WTC11 (cell line): ENCODE results near the gene FEN1. TPM values are rescaled to one million over a fixed set of nuclear protein-coding genes. Genes with fewer than 3 reads are reported as not detected.
A peak's percentile ranks its signal among the peaks of the same experiment; 100 is the strongest.

ENCODE experiments used
- ATAC-seq: fragments of 200-7000 bp; cut with Tn5 transposase; 2 replicates; pipeline ENCODE4 v1.10.0; 2021; ENCODE audit warnings: mild to moderate bottlenecking, moderate library complexity
- CTCF ChIA-PET: fragments of 300-600 bp; sonication (Branson Sonifier 250); formaldehyde crosslinking; loops from one replicate; lab custom pipeline; 2021; ENCODE audit warnings: antibody characterized with exemption; lab: Charles Lee
- POLR2A ChIA-PET: fragments of 350-600 bp; sonication (Branson Sonifier 250); formaldehyde crosslinking; loops from one replicate; lab custom pipeline; 2021; ENCODE audit warnings: antibody characterized with exemption; lab: Charles Lee
- DNase-seq: peaks from one replicate; pipeline ENCODE4 v3.0.0; 2021; ENCODE audit warnings: low spot score
- H3K27ac Mint-ChIP-seq: 2 replicates; pipeline ENCODE4 v1.8.0; 2021; ENCODE audit warnings: mixed read lengths
- H3K27me3 Mint-ChIP-seq: 2 replicates; pipeline ENCODE4 v1.8.0; 2021; ENCODE audit warnings: low read depth, mild to moderate bottlenecking, moderate library complexity, mixed read lengths
- H3K36me3 Mint-ChIP-seq: 2 replicates; pipeline ENCODE4 v1.8.0; 2021; ENCODE audit warnings: mixed read lengths
- H3K4me1 Mint-ChIP-seq: 2 replicates; pipeline ENCODE4 v1.8.0; 2022; ENCODE audit warnings: mixed read lengths
- H3K4me3 Mint-ChIP-seq: 2 replicates; pipeline ENCODE4 v1.8.0; 2021; ENCODE audit warnings: mild to moderate bottlenecking, moderate library complexity, mixed read lengths
- H3K9me3 Mint-ChIP-seq: 2 replicates; pipeline ENCODE4 v1.8.0; 2021; ENCODE audit warnings: mixed read lengths
- ATF1 ChIP-seq: sonication (generic); formaldehyde crosslinking; IDR thresholded peaks from 2 replicates; pipeline ENCODE4 v1.8.1; 2023; ENCODE audit warnings: mild to moderate bottlenecking, moderate library complexity, missing genetic modification reagents
- GRHL2 ChIP-seq: fragments of 250-450 bp; sonication (Bioruptor Pico); IDR thresholded peaks from 2 replicates; pipeline ENCODE4 v1.8.0; 2022; ENCODE audit warnings: mild to moderate bottlenecking, moderate library complexity; ENCODE audit not compliant: insufficient replicate concordance, severe bottlenecking
- GTF2I ChIP-seq: fragments of 250-450 bp; sonication (Bioruptor Pico); conservative IDR thresholded peaks from 2 replicates; pipeline ENCODE4 v1.4.0; 2021; ENCODE audit warnings: mild to moderate bottlenecking
- MAX ChIP-seq: sonication (generic); formaldehyde crosslinking; IDR thresholded peaks from 2 replicates; pipeline ENCODE4 v1.8.0; 2022; ENCODE audit warnings: mild to moderate bottlenecking, missing genetic modification reagents
- MYBL2 ChIP-seq: sonication (generic); formaldehyde crosslinking; IDR thresholded peaks from 2 replicates; pipeline ENCODE4 v1.8.1; 2023; ENCODE audit warnings: mild to moderate bottlenecking, moderate library complexity, missing genetic modification reagents
- NFATC4 ChIP-seq: fragments of 250-450 bp; sonication (Bioruptor Pico); IDR thresholded peaks from 2 replicates; pipeline ENCODE4 v1.9.0; 2021; ENCODE audit warnings: mild to moderate bottlenecking
- NFE2L1 ChIP-seq: sonication (generic); formaldehyde crosslinking; IDR thresholded peaks from 2 replicates; pipeline ENCODE4 v1.8.1; 2023; ENCODE audit warnings: missing genetic modification reagents
- PREB ChIP-seq: sonication (generic); formaldehyde crosslinking; IDR thresholded peaks from 2 replicates; pipeline ENCODE4 v1.8.1; 2022; ENCODE audit warnings: mild to moderate bottlenecking, missing genetic modification reagents, moderate library complexity, borderline replicate concordance
- PRRX2 ChIP-seq: fragments of 250-450 bp; sonication (Bioruptor Pico); IDR thresholded peaks from 2 replicates; pipeline ENCODE4 v1.8.0; 2021; ENCODE audit warnings: mild to moderate bottlenecking
- SMAD4 ChIP-seq: sonication (generic); formaldehyde crosslinking; IDR thresholded peaks from 2 replicates; pipeline ENCODE4 v1.8.0; 2022; ENCODE audit warnings: mild to moderate bottlenecking, missing genetic modification reagents
- TEAD1 ChIP-seq: sonication (generic); formaldehyde crosslinking; IDR thresholded peaks from 2 replicates; pipeline ENCODE4 v1.8.0; 2022; ENCODE audit warnings: mild to moderate bottlenecking, missing genetic modification reagents
- TEAD4 ChIP-seq: sonication (generic); formaldehyde crosslinking; IDR thresholded peaks from 2 replicates; pipeline ENCODE4 v1.8.0; 2022; ENCODE audit warnings: mild to moderate bottlenecking, missing genetic modification reagents
- ZNF121 ChIP-seq: sonication (generic); formaldehyde crosslinking; IDR thresholded peaks from 2 replicates; pipeline ENCODE4 v1.8.0; 2023; ENCODE audit warnings: missing genetic modification reagents
- ZNF138 ChIP-seq: sonication (generic); formaldehyde crosslinking; conservative IDR thresholded peaks from 2 replicates; pipeline ENCODE4 v1.8.1; 2022; ENCODE audit warnings: mild to moderate bottlenecking, moderate library complexity, missing genetic modification reagents
- ZNF263 ChIP-seq: sonication (generic); formaldehyde crosslinking; IDR thresholded peaks from 2 replicates; pipeline ENCODE4 v1.8.1; 2022; ENCODE audit warnings: low read depth, mild to moderate bottlenecking, moderate library complexity, missing genetic modification reagents
- ZNF423 ChIP-seq: fragments of 250-450 bp; sonication (Bioruptor Pico); IDR thresholded peaks from 2 replicates; pipeline ENCODE4 v2.1.2; 2022; ENCODE audit warnings: mild to moderate bottlenecking, moderate library complexity
- total RNA-seq: library from RNA; stranded (reverse); gene quantifications from 3 replicates; pipeline ENCODE4 v1.2.3, GENCODE V29; 2021
- TF ChIP-seq, protein P1 (sequence below): sonication (generic); formaldehyde crosslinking; IDR thresholded peaks from 2 replicates; pipeline ENCODE4 v1.8.1; 2023; ENCODE audit warnings: mild to moderate bottlenecking, missing genetic modification reagents, moderate library complexity
- TF ChIP-seq, protein P2 (sequence below): sonication (generic); formaldehyde crosslinking; IDR thresholded peaks from 2 replicates; pipeline ENCODE4 v1.8.0; 2022; ENCODE audit warnings: mild to moderate bottlenecking, missing genetic modification reagents
- TF ChIP-seq, protein P3 (sequence below): fragments of 250-450 bp; sonication (Bioruptor Pico); IDR thresholded peaks from 2 replicates; pipeline ENCODE4 v1.8.0; 2021; ENCODE audit warnings: mild to moderate bottlenecking

The FEN1 gene
- total RNA-seq, 1 experiment from 2014 or later, result 96.3 TPM

DNA sequence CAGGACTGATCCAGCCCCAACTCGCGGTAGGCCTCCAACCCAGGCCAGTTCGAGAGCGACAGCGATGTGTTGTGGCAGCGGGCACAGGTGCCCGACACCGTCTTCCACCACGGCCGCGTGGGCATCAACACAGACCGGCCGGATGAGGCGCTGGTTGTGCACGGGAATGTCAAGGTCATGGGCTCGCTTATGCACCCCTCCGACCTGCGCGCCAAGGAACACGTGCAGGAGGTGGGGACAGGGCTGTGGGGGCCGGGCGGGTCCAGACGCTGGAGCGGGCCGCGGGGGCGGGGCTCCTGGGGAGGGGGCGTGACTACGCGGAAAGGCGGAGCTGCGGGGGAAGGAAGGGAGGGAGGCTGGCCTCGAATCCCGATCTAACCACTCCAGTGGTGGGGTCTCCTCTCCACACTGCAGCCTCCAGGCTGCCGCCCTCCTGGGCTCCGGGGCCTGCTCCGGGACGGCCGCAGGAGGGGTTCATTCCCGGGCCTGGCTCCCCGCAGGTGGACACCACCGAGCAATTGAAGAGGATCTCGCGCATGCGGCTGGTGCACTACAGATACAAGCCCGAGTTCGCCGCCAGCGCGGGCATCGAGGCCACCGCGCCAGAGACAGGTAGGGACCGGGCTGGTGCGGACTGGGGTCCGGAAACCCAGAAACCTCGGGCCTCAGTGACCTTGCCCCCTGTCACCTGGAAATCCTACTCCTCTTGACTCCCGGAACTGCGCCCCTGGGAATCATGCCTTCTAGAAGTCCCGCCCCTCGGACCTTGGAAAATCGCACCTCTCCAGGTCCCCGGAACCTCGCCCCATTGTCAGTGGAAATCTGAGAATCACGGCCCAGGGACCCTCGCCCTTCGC lies 15.2 kb upstream of the FEN1 start:
- DNase-seq (peak; percentile 83), ATAC-seq (peak; percentile 71)
- no peaks in the 10 kb centered on the region for H3K9me3 Mint-ChIP-seq
- no peak for TF ChIP-seq NFATC4 (CRISPR knock-in tag)
- TF ChIP-seq, protein P1, sequence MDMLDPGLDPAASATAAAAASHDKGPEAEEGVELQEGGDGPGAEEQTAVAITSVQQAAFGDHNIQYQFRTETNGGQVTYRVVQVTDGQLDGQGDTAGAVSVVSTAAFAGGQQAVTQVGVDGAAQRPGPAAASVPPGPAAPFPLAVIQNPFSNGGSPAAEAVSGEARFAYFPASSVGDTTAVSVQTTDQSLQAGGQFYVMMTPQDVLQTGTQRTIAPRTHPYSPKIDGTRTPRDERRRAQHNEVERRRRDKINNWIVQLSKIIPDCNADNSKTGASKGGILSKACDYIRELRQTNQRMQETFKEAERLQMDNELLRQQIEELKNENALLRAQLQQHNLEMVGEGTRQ, result peak; percentile 41; the same call in 1 of the 2 replicates
- 0 out of 2 replicates have a peak, but pooled peaks have one; percentile 1 for TF ChIP-seq ZNF138 (CRISPR knock-in tag)
- TF ChIP-seq NFE2L1 (CRISPR knock-in tag), result no peak
- peak; percentile 59; the same call in 1 of the 2 replicates for TF ChIP-seq MAX (CRISPR knock-in tag)
- no peak for TF ChIP-seq MYBL2 (CRISPR knock-in tag)
- TF ChIP-seq, protein P2, sequence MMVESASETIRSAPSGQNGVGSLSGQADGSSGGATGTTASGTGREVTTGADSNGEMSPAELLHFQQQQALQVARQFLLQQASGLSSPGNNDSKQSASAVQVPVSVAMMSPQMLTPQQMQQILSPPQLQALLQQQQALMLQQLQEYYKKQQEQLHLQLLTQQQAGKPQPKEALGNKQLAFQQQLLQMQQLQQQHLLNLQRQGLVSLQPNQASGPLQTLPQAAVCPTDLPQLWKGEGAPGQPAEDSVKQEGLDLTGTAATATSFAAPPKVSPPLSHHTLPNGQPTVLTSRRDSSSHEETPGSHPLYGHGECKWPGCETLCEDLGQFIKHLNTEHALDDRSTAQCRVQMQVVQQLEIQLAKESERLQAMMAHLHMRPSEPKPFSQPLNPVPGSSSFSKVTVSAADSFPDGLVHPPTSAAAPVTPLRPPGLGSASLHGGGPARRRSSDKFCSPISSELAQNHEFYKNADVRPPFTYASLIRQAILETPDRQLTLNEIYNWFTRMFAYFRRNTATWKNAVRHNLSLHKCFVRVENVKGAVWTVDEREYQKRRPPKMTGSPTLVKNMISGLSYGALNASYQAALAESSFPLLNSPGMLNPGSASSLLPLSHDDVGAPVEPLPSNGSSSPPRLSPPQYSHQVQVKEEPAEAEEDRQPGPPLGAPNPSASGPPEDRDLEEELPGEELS (CRISPR knock-in tag), result no peak
- TF ChIP-seq TEAD1 (CRISPR knock-in tag), result no peak
- no peak for TF ChIP-seq SMAD4 (CRISPR knock-in tag)
- no peak for TF ChIP-seq ZNF121 (CRISPR knock-in tag)
- TF ChIP-seq, all 79 proteins: peak for 3
- Mint-ChIP-seq H3K27ac (no peak overlapping the region), H3K27me3 (peaks cover 7% of the 10 kb centered on the region; the same call in 1 of the 2 replicates), H3K4me3 (no peak overlapping the region), H3K4me1 (peaks cover 10% of the 10 kb centered on the region), H3K36me3 (no peaks in the 10 kb centered on the region; the same call in 1 of the 2 replicates)
- ChIA-PET POLR2A (no interaction called here), CTCF (interaction anchor here (0.6 to 10.0 kb wide), 13 partner anchors 10 to 59 kb away, joined by 3 to 106 read pairs (median 5); partner anchors contain the start of genes FADS1 and MYRF)

GRCh38 chr11:61778357-61778886 lies 14.3 kb upstream of the FEN1 start:
- Mint-ChIP-seq H3K4me3 (no peak overlapping the region), H3K4me1 (peaks cover 10% of the 10 kb centered on the region), H3K36me3 (no peaks in the 10 kb centered on the region; the same call in 1 of the 2 replicates), H3K9me3 (no peaks in the 10 kb centered on the region), H3K27me3 (peaks cover 7% of the 10 kb centered on the region; the same call in 1 of the 2 replicates), H3K27ac (no peak overlapping the region)
- ChIA-PET CTCF (interaction anchor here (0.6 to 10.0 kb wide), 4 partner anchors 9 to 29 kb away, joined by 3 to 106 read pairs (median 26); no protein-coding TSS in a partner anchor), POLR2A (no interaction called here)
- ATAC-seq, result no peak
- TF ChIP-seq TEAD4 (CRISPR knock-in tag) (no peak), GRHL2 (CRISPR knock-in tag) (no peak), ZNF263 (CRISPR knock-in tag) (no peak), GTF2I (CRISPR knock-in tag) (no peak), ZNF423 (no peak), ATF1 (CRISPR knock-in tag) (no peak), PRRX2 (no peak), PREB (CRISPR knock-in tag) (no peak)
- TF ChIP-seq, protein P3, sequence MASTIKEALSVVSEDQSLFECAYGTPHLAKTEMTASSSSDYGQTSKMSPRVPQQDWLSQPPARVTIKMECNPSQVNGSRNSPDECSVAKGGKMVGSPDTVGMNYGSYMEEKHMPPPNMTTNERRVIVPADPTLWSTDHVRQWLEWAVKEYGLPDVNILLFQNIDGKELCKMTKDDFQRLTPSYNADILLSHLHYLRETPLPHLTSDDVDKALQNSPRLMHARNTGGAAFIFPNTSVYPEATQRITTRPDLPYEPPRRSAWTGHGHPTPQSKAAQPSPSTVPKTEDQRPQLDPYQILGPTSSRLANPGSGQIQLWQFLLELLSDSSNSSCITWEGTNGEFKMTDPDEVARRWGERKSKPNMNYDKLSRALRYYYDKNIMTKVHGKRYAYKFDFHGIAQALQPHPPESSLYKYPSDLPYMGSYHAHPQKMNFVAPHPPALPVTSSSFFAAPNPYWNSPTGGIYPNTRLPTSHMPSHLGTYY (CRISPR knock-in tag), result no peak
- no peak for DNase-seq
